ENCODE measurements around the gene BTBD17. TPM values are rescaled to one million over a fixed set of nuclear protein-coding genes. Genes with fewer than 3 reads are reported as not detected.

BTBD17 gene
- polyA plus RNA-seq, 3 donors = not detected

DNA sequence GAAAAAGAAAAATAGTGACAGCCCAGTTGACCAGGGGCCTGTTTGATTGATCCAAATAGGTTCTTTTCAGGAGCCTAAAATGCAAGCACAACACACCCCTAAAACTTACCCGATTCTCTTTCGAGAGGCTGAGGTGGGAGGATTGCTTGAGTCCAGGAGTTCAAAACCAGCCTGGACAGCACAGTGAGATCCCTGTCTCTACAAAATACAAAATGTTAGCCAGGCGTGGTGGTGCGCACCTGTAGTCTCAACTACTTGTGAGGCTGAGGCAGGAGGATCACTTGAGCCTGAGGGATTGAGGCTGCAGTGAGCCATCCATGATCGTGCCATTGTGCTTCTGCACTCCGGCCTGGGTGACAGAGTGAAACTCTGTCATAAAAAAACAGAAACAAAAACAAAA is 37.1 kb downstream of the BTBD17 start:
- Histone ChIP-seq H2AFZ (ENCODE audit: insufficient read depth, low read depth, low read length, poor library complexity, severe bottlenecking) (no peak overlapping the region), H3K79me2 (ENCODE audit: insufficient read depth, low read length) (no peaks in the 10 kb centered on the region), H3K4me3 (replicated peaks in 1 of 3; ENCODE audit: low read depth in 2 of 3, low read length in 3 of 3) (no peak overlapping the region), H4K20me1 (ENCODE audit: insufficient read depth, low read length) (no peaks in the 10 kb centered on the region), H3K27me3 (ENCODE audit: control insufficient read depth in 2 of 2, insufficient read depth in 2 of 2, low read length in 2 of 2) (peaks cover 12 to 38% of the 10 kb centered on the region in 2 donors), H3K4me2 (replicated peaks; ENCODE audit: extremely low read depth, low read length, poor library complexity, severe bottlenecking) (no peak overlapping the region), H3K4me1 (ENCODE audit: control insufficient read depth in 1 of 2, insufficient read depth in 2 of 2, low read length in 2 of 2) (peaks cover 10 to 20% of the 10 kb centered on the region in 2 donors), H3K36me3 (replicated peaks in 1 of 2; ENCODE audit: control insufficient read depth in 1 of 2, insufficient read depth in 2 of 2, low read length in 2 of 2) (no peaks in the 10 kb centered on the region), H3K9ac (ENCODE audit: insufficient read depth, low read length, poor library complexity, severe bottlenecking) (no peak overlapping the region), H3K27ac (ENCODE audit: low read depth in 1 of 2, low read length in 2 of 2) (no peak overlapping the region), H3K9me3 (replicated peaks in 1 of 2; ENCODE audit: control insufficient read depth in 1 of 2, insufficient read depth in 1 of 2, low read length in 2 of 2) (no peaks in the 10 kb centered on the region)
- H3K4me3 Mint-ChIP-seq = peak overlapping the region in 1 of 2 donors; percentile 83
- H3K9me3 Mint-ChIP-seq = peaks cover 0 to 10% (median 0%) of the 10 kb centered on the region in 7 donors
- TF ChIP-seq, protein P1, sequence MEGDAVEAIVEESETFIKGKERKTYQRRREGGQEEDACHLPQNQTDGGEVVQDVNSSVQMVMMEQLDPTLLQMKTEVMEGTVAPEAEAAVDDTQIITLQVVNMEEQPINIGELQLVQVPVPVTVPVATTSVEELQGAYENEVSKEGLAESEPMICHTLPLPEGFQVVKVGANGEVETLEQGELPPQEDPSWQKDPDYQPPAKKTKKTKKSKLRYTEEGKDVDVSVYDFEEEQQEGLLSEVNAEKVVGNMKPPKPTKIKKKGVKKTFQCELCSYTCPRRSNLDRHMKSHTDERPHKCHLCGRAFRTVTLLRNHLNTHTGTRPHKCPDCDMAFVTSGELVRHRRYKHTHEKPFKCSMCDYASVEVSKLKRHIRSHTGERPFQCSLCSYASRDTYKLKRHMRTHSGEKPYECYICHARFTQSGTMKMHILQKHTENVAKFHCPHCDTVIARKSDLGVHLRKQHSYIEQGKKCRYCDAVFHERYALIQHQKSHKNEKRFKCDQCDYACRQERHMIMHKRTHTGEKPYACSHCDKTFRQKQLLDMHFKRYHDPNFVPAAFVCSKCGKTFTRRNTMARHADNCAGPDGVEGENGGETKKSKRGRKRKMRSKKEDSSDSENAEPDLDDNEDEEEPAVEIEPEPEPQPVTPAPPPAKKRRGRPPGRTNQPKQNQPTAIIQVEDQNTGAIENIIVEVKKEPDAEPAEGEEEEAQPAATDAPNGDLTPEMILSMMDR (IDR thresholded peaks at IDR 0.05) = no peak
- peaks cover 0 to 3% of the 10 kb centered on the region in 2 donors for H3K36me3 Mint-ChIP-seq
- WGBS (ENCODE audit: insufficient coverage) = 100% methylated on average over 4 of the region's 6 CpGs
- DNase-seq = no peak
- peaks cover 18% of the 10 kb centered on the region for H3K4me1 Mint-ChIP-seq
- peak overlapping the region in 1 of 7 donors; percentile 1 for H3K27ac Mint-ChIP-seq
- intact Hi-C loops (cut with micrococcal nuclease) = no loop called here
- peaks cover 53 to 58% (median 57%) of the 10 kb centered on the region in 3 donors for H3K27me3 Mint-ChIP-seq (ENCODE audit: low read depth in 3 of 3)

GRCh38 chr17:74318391-74318790 is 43.3 kb downstream of the BTBD17 start:
- no peaks in the 10 kb centered on the region for H4K20me1 ChIP-seq (ENCODE audit: insufficient read depth, low read length)
- Mint-ChIP-seq H3K27ac (no peak overlapping the region), H3K36me3 (no peaks in the 10 kb centered on the region), H3K4me3 (no peak overlapping the region), H3K27me3 (ENCODE audit: low read depth in 3 of 3) (peaks cover 14 to 23% (median 20%) of the 10 kb centered on the region in 3 donors), H3K4me1 (no peaks in the 10 kb centered on the region), H3K9me3 (peaks cover 0 to 7% (median 2%) of the 10 kb centered on the region in 7 donors)
- 97% methylated on average over 10 of the region's 10 CpGs for WGBS (ENCODE audit: insufficient coverage)
- no peak overlapping the region for H2AFZ ChIP-seq (ENCODE audit: insufficient read depth, low read depth, low read length, poor library complexity, severe bottlenecking)
- no peak overlapping the region for H3K4me3 ChIP-seq (replicated peaks in 1 of 3; ENCODE audit: low read depth in 2 of 3, low read length in 3 of 3)
- TF ChIP-seq, protein P1 (IDR thresholded peaks at IDR 0.05) = no peak
- no peak for DNase-seq
- no peak overlapping the region for H3K4me2 ChIP-seq (replicated peaks; ENCODE audit: extremely low read depth, low read length, poor library complexity, severe bottlenecking)
- intact Hi-C loops (cut with micrococcal nuclease) = no loop called here
- H3K36me3 ChIP-seq (replicated peaks in 1 of 2; ENCODE audit: control insufficient read depth in 1 of 2, insufficient read depth in 2 of 2, low read length in 2 of 2) = no peaks in the 10 kb centered on the region
- no peaks in the 10 kb centered on the region for H3K79me2 ChIP-seq (ENCODE audit: insufficient read depth, low read length)
- no peaks in the 10 kb centered on the region for H3K27me3 ChIP-seq (ENCODE audit: control insufficient read depth in 2 of 2, insufficient read depth in 2 of 2, low read length in 2 of 2)
- H3K27ac ChIP-seq (ENCODE audit: low read depth in 1 of 2, low read length in 2 of 2) = no peak overlapping the region
- H3K9me3 ChIP-seq (replicated peaks in 1 of 2; ENCODE audit: control insufficient read depth in 1 of 2, insufficient read depth in 1 of 2, low read length in 2 of 2) = peaks cover 0 to 6% of the 10 kb centered on the region in 2 donors
- no peak overlapping the region for H3K9ac ChIP-seq (ENCODE audit: insufficient read depth, low read length, poor library complexity, severe bottlenecking)
- H3K4me1 ChIP-seq (ENCODE audit: control insufficient read depth in 1 of 2, insufficient read depth in 2 of 2, low read length in 2 of 2) = no peaks in the 10 kb centered on the region

All from CD14-positive monocyte (primary cell).